Caki2 (cell line): ENCODE measurements around the gene ARID5B. TPM values are rescaled to one million over a fixed set of nuclear protein-coding genes. Genes with fewer than 3 reads are reported as not detected.
A peak's percentile ranks its signal among the peaks of the same experiment; 100 is the strongest.

Experiments
- DNase-seq: peaks from one replicate; pipeline ENCODE4 v3.0.0-alpha.2; 2015; ENCODE audit warnings: low read depth
- in situ Hi-C: cut with HindIII; loops from 2 replicates; pipeline ENCODE4 v1.10.0; 2016; ENCODE audit warnings: low sequenced_read_pairs, low pct_unique_long_range_greater_than_20kb, mixed read lengths
- total RNA-seq: library from RNA; depleted of rRNA; stranded (reverse); fragments of >200 nt; shearing (Covaris generic); gene quantifications from 2 replicates; pipeline ENCODE4 v1.2.3, GENCODE V29; 2014; ENCODE audit warnings: low replicate concordance

Gene ARID5B
- total RNA-seq, 1 experiment from 2014 or later = 3.1 TPM

- in situ Hi-C loops = no loop called here
These were observed 438 bp downstream of the ARID5B start for GRCh38 chr10:61901829-61902444.

GRCh38 chr10:61902445-61903220 lies 1.1 kb downstream of the ARID5B start:
- in situ Hi-C loops = no loop called here
- peak; percentile 77 for DNase-seq

More at GRCh38 chr10:61901829-61902444, 438 bp downstream of the ARID5B start:
- peak; percentile 73 for DNase-seq

- peak; percentile 73 for DNase-seq
- in situ Hi-C loops = no loop called here
These were observed 1.9 kb downstream of the ARID5B start for GRCh38 chr10:61903221-61903927.

- in situ Hi-C loops = no loop called here
These were observed 2.4 kb downstream of the ARID5B start for GRCh38 chr10:61903928-61904344.

GRCh38 chr10:61904733-61905725 lies 3.5 kb downstream of the ARID5B start:
- peak; percentile 72 for DNase-seq
- in situ Hi-C loops = no loop called here

More at GRCh38 chr10:61903928-61904344, 2.4 kb downstream of the ARID5B start:
- DNase-seq = peak; percentile 24

GRCh38 chr10:61905837-61906561 lies 4.5 kb downstream of the ARID5B start:
- in situ Hi-C loops = no loop called here
- DNase-seq = no peak

GRCh38 chr10:61906562-61906901 lies 5.0 kb downstream of the ARID5B start:
- DNase-seq = no peak
- in situ Hi-C loops = no loop called here

GRCh38 chr10:61907011-61907410 lies 5.5 kb downstream of the ARID5B start:
- no peak for DNase-seq
- in situ Hi-C loops = no loop called here

GRCh38 chr10:61907587-61907986 lies 6.1 kb downstream of the ARID5B start:
- in situ Hi-C loops = no loop called here
- DNase-seq = no peak

- DNase-seq = no peak
- in situ Hi-C loops = no loop called here
These were observed 8.8 kb downstream of the ARID5B start for GRCh38 chr10:61910226-61910805.

GRCh38 chr10:61910894-61911293 lies 9.4 kb downstream of the ARID5B start:
- in situ Hi-C loops = no loop called here
- no peak for DNase-seq

- in situ Hi-C loops = no loop called here
These were observed 9.9 kb downstream of the ARID5B start for GRCh38 chr10:61911425-61911824.

GRCh38 chr10:61912981-61913380 lies 11.5 kb downstream of the ARID5B start:
- no peak for DNase-seq
- in situ Hi-C loops = no loop called here

More at GRCh38 chr10:61911425-61911824, 9.9 kb downstream of the ARID5B start:
- no peak for DNase-seq

GRCh38 chr10:61918140-61918539 lies 16.6 kb downstream of the ARID5B start:
- DNase-seq = peak; percentile 52
- in situ Hi-C loops = no loop called here

GRCh38 chr10:61918989-61919388 lies 17.5 kb downstream of the ARID5B start:
- in situ Hi-C loops = no loop called here
- DNase-seq = no peak

GRCh38 chr10:61919646-61920215 lies 18.2 kb downstream of the ARID5B start:
- in situ Hi-C loops = no loop called here

GRCh38 chr10:61921143-61921542 lies 19.6 kb downstream of the ARID5B start:
- in situ Hi-C loops = no loop called here
- no peak for DNase-seq

More at GRCh38 chr10:61919646-61920215, 18.2 kb downstream of the ARID5B start:
- DNase-seq = no peak
